GM23338 (cell line): ENCODE results near the gene R3HDM2.

Experiments
- CREB1 ChIP-seq: fragments of 250-450 bp; sonication (Bioruptor Pico); IDR thresholded peaks from 2 replicates; pipeline ENCODE4 v1.5.0; 2020; ENCODE audit warnings: low read depth, mild to moderate bottlenecking, moderate library complexity
- CTCF ChIP-seq, 2 experiments: fragments of 200-600 bp in 1 of 2; sonication (generic) in 1 of 2; conservative IDR thresholded peaks; 2 replicates each; pipeline versions ENCODE4 v1.5.1 to v1.6.1; 2016 to 2017; ENCODE audit warnings: antibody characterized with exemption in 2 of 2, low read depth in 2 of 2, mild to moderate bottlenecking in 2 of 2, moderate library complexity in 1 of 2
- ETS1 ChIP-seq: IDR thresholded peaks from 2 replicates; pipeline ENCODE4 v1.6.1; 2016; ENCODE audit warnings: antibody characterized with exemption
- EZH2 ChIP-seq: fragments of 200-600 bp; sonication (generic); IDR thresholded peaks from one replicate; pipeline ENCODE4 v1.8.0; 2017; ENCODE audit warnings: antibody characterized with exemption, mild to moderate bottlenecking, low read depth; ENCODE audit not compliant: unreplicated experiment
- EZH2phosphoT487 ChIP-seq: fragments of 200-600 bp; sonication (generic); IDR thresholded peaks from one replicate; pipeline ENCODE4 v1.8.1; 2018; ENCODE audit warnings: antibody characterized with exemption; ENCODE audit not compliant: unreplicated experiment
- JUNB ChIP-seq: IDR thresholded peaks from one replicate; pipeline ENCODE4 v1.6.1; 2016; ENCODE audit warnings: antibody characterized with exemption; ENCODE audit not compliant: unreplicated experiment
- POLR2AphosphoS5 ChIP-seq: IDR thresholded peaks from 2 replicates; pipeline ENCODE4 v1.6.1; 2016; ENCODE audit warnings: antibody characterized with exemption, low read depth
- ZNF114 ChIP-seq: fragments of 250-450 bp; sonication (Bioruptor Pico); IDR thresholded peaks from 2 replicates; pipeline ENCODE4 v1.5.0; 2020; ENCODE audit warnings: mild to moderate bottlenecking, moderate library complexity
- ZNF331 ChIP-seq: fragments of 250-450 bp; sonication (Bioruptor Pico); IDR thresholded peaks from 2 replicates; pipeline ENCODE4 v1.5.0; 2020; ENCODE audit warnings: low read depth, mild to moderate bottlenecking, moderate library complexity
- TF ChIP-seq, protein P1 (sequence below): fragments of 250-450 bp; sonication (Bioruptor Pico); IDR thresholded peaks from 2 replicates; pipeline ENCODE4 v1.5.0; 2020; ENCODE audit warnings: mild to moderate bottlenecking, moderate library complexity
- TF ChIP-seq, protein P2 (sequence below): IDR thresholded peaks from one replicate; pipeline ENCODE4 v1.6.1; 2018; ENCODE audit warnings: antibody characterized with exemption; ENCODE audit not compliant: unreplicated experiment

DNA sequence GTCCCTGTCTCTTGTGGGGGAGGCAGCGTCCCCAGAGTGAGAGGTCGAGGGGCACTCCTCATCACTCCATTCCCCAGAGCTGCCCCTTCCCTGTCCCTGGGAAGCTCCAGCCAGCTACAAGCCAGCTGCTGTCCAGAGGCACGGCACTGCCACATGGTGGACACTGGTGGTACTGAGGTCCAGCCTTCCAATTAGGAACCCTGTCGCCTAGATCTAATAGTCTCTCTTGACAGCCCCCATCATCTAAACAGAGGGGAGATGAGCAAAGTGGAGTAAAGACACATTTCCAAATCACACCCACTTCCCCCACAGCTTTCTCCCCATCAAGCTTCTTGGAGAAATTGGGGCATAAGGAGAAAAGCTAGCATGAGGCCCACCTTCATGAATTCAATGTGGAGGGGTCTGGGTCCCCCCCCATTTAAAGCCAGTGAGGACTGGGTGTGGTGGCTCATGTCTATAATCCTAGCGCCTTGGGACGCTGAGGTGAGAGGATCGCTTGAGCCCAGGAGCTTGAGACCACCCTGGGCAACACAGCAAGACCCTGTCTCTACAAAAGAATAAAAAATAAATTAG is 22.2 kb upstream of the R3HDM2 start:
- peak; percentile 91 to 99 for TF ChIP-seq CTCF (conservative IDR thresholded peaks at IDR 0.05; ENCODE audit: low read depth in 2 of 2)
- no peak for TF ChIP-seq POLR2AphosphoS5
- TF ChIP-seq EZH2, result no peak
- TF ChIP-seq EZH2phosphoT487, result no peak
- TF ChIP-seq, protein P1, sequence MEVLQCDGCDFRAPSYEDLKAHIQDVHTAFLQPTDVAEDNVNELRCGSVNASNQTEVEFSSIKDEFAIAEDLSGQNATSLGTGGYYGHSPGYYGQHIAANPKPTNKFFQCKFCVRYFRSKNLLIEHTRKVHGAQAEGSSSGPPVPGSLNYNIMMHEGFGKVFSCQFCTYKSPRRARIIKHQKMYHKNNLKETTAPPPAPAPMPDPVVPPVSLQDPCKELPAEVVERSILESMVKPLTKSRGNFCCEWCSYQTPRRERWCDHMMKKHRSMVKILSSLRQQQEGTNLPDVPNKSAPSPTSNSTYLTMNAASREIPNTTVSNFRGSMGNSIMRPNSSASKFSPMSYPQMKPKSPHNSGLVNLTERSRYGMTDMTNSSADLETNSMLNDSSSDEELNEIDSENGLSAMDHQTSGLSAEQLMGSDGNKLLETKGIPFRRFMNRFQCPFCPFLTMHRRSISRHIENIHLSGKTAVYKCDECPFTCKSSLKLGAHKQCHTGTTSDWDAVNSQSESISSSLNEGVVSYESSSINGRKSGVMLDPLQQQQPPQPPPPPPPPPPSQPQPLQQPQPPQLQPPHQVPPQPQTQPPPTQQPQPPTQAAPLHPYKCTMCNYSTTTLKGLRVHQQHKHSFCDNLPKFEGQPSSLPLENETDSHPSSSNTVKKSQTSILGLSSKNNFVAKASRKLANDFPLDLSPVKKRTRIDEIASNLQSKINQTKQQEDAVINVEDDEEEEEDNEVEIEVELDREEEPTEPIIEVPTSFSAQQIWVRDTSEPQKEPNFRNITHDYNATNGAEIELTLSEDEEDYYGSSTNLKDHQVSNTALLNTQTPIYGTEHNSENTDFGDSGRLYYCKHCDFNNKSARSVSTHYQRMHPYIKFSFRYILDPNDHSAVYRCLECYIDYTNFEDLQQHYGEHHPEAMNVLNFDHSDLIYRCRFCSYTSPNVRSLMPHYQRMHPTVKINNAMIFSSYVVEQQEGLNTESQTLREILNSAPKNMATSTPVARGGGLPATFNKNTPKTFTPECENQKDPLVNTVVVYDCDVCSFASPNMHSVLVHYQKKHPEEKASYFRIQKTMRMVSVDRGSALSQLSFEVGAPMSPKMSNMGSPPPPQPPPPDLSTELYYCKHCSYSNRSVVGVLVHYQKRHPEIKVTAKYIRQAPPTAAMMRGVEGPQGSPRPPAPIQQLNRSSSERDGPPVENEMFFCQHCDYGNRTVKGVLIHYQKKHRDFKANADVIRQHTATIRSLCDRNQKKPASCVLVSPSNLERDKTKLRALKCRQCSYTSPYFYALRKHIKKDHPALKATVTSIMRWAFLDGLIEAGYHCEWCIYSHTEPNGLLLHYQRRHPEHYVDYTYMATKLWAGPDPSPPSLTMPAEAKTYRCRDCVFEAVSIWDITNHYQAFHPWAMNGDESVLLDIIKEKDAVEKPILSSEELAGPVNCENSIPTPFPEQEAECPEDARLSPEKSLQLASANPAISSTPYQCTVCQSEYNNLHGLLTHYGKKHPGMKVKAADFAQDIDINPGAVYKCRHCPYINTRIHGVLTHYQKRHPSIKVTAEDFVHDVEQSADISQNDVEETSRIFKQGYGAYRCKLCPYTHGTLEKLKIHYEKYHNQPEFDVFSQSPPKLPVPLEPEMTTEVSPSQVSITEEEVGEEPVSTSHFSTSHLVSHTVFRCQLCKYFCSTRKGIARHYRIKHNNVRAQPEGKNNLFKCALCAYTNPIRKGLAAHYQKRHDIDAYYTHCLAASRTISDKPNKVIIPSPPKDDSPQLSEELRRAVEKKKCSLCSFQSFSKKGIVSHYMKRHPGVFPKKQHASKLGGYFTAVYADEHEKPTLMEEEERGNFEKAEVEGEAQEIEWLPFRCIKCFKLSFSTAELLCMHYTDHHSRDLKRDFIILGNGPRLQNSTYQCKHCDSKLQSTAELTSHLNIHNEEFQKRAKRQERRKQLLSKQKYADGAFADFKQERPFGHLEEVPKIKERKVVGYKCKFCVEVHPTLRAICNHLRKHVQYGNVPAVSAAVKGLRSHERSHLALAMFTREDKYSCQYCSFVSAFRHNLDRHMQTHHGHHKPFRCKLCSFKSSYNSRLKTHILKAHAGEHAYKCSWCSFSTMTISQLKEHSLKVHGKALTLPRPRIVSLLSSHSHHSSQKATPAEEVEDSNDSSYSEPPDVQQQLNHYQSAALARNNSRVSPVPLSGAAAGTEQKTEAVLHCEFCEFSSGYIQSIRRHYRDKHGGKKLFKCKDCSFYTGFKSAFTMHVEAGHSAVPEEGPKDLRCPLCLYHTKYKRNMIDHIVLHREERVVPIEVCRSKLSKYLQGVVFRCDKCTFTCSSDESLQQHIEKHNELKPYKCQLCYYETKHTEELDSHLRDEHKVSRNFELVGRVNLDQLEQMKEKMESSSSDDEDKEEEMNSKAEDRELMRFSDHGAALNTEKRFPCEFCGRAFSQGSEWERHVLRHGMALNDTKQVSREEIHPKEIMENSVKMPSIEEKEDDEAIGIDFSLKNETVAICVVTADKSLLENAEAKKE (CRISPR knock-in tag), result no peak
- no peak for TF ChIP-seq JUNB
- TF ChIP-seq, protein P2, sequence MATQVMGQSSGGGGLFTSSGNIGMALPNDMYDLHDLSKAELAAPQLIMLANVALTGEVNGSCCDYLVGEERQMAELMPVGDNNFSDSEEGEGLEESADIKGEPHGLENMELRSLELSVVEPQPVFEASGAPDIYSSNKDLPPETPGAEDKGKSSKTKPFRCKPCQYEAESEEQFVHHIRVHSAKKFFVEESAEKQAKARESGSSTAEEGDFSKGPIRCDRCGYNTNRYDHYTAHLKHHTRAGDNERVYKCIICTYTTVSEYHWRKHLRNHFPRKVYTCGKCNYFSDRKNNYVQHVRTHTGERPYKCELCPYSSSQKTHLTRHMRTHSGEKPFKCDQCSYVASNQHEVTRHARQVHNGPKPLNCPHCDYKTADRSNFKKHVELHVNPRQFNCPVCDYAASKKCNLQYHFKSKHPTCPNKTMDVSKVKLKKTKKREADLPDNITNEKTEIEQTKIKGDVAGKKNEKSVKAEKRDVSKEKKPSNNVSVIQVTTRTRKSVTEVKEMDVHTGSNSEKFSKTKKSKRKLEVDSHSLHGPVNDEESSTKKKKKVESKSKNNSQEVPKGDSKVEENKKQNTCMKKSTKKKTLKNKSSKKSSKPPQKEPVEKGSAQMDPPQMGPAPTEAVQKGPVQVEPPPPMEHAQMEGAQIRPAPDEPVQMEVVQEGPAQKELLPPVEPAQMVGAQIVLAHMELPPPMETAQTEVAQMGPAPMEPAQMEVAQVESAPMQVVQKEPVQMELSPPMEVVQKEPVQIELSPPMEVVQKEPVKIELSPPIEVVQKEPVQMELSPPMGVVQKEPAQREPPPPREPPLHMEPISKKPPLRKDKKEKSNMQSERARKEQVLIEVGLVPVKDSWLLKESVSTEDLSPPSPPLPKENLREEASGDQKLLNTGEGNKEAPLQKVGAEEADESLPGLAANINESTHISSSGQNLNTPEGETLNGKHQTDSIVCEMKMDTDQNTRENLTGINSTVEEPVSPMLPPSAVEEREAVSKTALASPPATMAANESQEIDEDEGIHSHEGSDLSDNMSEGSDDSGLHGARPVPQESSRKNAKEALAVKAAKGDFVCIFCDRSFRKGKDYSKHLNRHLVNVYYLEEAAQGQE, result no peak
- no peak; the same call in 1 of the 2 replicates for TF ChIP-seq ETS1
- TF ChIP-seq ZNF331 (CRISPR knock-in tag), result no peak
- TF ChIP-seq CREB1 (CRISPR knock-in tag), result no peak
- no peak for TF ChIP-seq ZNF114 (CRISPR knock-in tag)
